Liver (tissue), 9 donors: ENCODE data around the gene GPRC5B. TPM values are rescaled to one million over a fixed set of nuclear protein-coding genes. Genes with fewer than 3 reads are reported as not detected.

ENCODE experiments used
- DNase-seq: peaks from one replicate; pipeline ENCODE4 v3.0.0-alpha.2; 2017; ENCODE audit warnings: low spot score
- H3K27ac ChIP-seq, 2 donors: one replicate each; pipeline ENCODE4 v1.7.0; 2013; ENCODE audit warnings: inconsistent platforms in 2 of 2, low read length in 2 of 2, control low read depth in 1 of 2, low read depth in 1 of 2, mild to moderate bottlenecking in 1 of 2
- H3K27me3 ChIP-seq, 4 donors: one replicate each; pipeline versions ENCODE4 v1.6.1 to v1.7.0; 2013; ENCODE audit warnings: low read length in 3 of 4, inconsistent platforms in 1 of 4, mild to moderate bottlenecking in 1 of 4, moderate library complexity in 1 of 4; ENCODE audit not compliant: control insufficient read depth in 4 of 4, insufficient read depth in 4 of 4
- H3K36me3 ChIP-seq, 4 donors: one replicate each; pipeline versions ENCODE4 v1.6.1 to v1.7.0; 2013; ENCODE audit warnings: low read length in 3 of 4, mild to moderate bottlenecking in 3 of 4, low read depth in 1 of 4, moderate library complexity in 1 of 4; ENCODE audit not compliant: control insufficient read depth in 4 of 4, insufficient read depth in 3 of 4
- H3K4me1 ChIP-seq, 4 donors: one replicate each; pipeline versions ENCODE4 v1.6.1 to v1.7.0; 2013; ENCODE audit warnings: low read length in 3 of 4, mild to moderate bottlenecking in 3 of 4, moderate library complexity in 1 of 4; ENCODE audit not compliant: control insufficient read depth in 4 of 4, insufficient read depth in 4 of 4
- H3K4me3 ChIP-seq, 3 donors: one replicate each; pipeline versions ENCODE4 v1.6.1 to v1.7.0; 2013; ENCODE audit warnings: low read length in 3 of 3, control low read depth in 1 of 3, low read depth in 1 of 3, mild to moderate bottlenecking in 1 of 3
- H3K9ac ChIP-seq, 2 donors: one replicate each; pipeline ENCODE4 v1.7.0; 2013; ENCODE audit warnings: low read length in 2 of 2, mild to moderate bottlenecking in 2 of 2, moderate library complexity in 2 of 2, control low read depth in 1 of 2, low read depth in 1 of 2
- H3K9me3 ChIP-seq, 4 donors: one replicate each; pipeline versions ENCODE4 v1.6.1 to v1.7.0; 2013; ENCODE audit warnings: low read length in 3 of 4; ENCODE audit not compliant: control insufficient read depth in 4 of 4
- CTCF ChIP-seq: fragments of 150-350 bp; IDR thresholded peaks from 2 replicates; pipeline ENCODE4 v1.5.1; 2017; ENCODE audit warnings: improper control_type of control experiment, low read depth, low read length; ENCODE audit not compliant: missing input control
- EGR1 ChIP-seq, 2 donors: IDR thresholded peaks; 2 replicates each; pipeline ENCODE4 v1.6.1; 2016 to 2018; ENCODE audit warnings: antibody characterized with exemption in 2 of 2, low read depth in 2 of 2
- FOXA1 ChIP-seq: IDR thresholded peaks from 2 replicates; pipeline ENCODE4 v1.6.1; 2016; ENCODE audit warnings: antibody characterized with exemption
- FOXA2 ChIP-seq: IDR thresholded peaks from 2 replicates; pipeline ENCODE4 v1.6.1; 2016; ENCODE audit warnings: antibody characterized with exemption
- GABPA ChIP-seq, 2 donors: IDR thresholded peaks in 1 of 2; conservative IDR thresholded peaks in 1 of 2; 2 replicates each; pipeline ENCODE4 v1.6.1; 2016; ENCODE audit warnings: antibody characterized with exemption in 2 of 2, mild to moderate bottlenecking in 1 of 2, moderate library complexity in 1 of 2
- HNF4A ChIP-seq, 2 donors: conservative IDR thresholded peaks; 2 replicates each; pipeline ENCODE4 v1.6.1; 2016; ENCODE audit warnings: antibody characterized with exemption in 2 of 2, mild to moderate bottlenecking in 2 of 2
- HNF4G ChIP-seq: IDR thresholded peaks from 2 replicates; pipeline ENCODE4 v1.6.1; 2016; ENCODE audit warnings: antibody characterized with exemption
- JUND ChIP-seq, 2 donors: IDR thresholded peaks; 2 replicates each; pipeline ENCODE4 v1.6.1; 2016; ENCODE audit warnings: antibody characterized with exemption in 2 of 2
- MAX ChIP-seq: IDR thresholded peaks from 2 replicates; pipeline ENCODE4 v1.6.1; 2016; ENCODE audit warnings: antibody characterized with exemption
- RXRA ChIP-seq, 2 donors: IDR thresholded peaks; 2 replicates each; pipeline ENCODE4 v1.6.1; 2017 to 2018; ENCODE audit warnings: antibody characterized with exemption in 2 of 2, mild to moderate bottlenecking in 1 of 2
- SP1 ChIP-seq: IDR thresholded peaks from 2 replicates; pipeline ENCODE4 v1.6.1; 2018; ENCODE audit warnings: antibody characterized with exemption, mild to moderate bottlenecking
- YY1 ChIP-seq: IDR thresholded peaks from 2 replicates; pipeline ENCODE4 v1.6.1; 2016; ENCODE audit warnings: antibody characterized with exemption, mild to moderate bottlenecking
- ZBTB33 ChIP-seq: IDR thresholded peaks from 2 replicates; pipeline ENCODE4 v1.6.1; 2016; ENCODE audit warnings: antibody characterized with exemption
- WGBS: extraction: QIAGEN DNeasy Blood & Tissue Kit; methylation state at CpG from one replicate; pipeline ENCODE4 v1.1.7; 2013; 5-methylcytosine and 5-hydroxymethylcytosine counted together
- polyA plus RNA-seq, 2 donors: library from polyadenylated mRNA; stranded (reverse) in 1 of 2; unstranded in 1 of 2; fragments of 200-250 nt in 1 of 2; fragments of >200 nt in 1 of 2; fragmentation: Nextera tagmentation in 1 of 2; extraction: Ambion mirVana in 1 of 2; gene quantifications; one replicate each; pipeline versions ENCODE4 v1.2.1 to v1.2.3, GENCODE V29; 2013 to 2015
- total RNA-seq, 2 donors: library from RNA; depleted of rRNA; stranded (reverse); fragments of >200 nt; gene quantifications; one replicate each; pipeline ENCODE4 v1.2.3, GENCODE V29; 2014
- TF ChIP-seq, protein P1 (sequence below): IDR thresholded peaks from 2 replicates; pipeline ENCODE4 v1.6.1; 2016; ENCODE audit warnings: antibody characterized with exemption
- donor health status: healthy.
- donor health status: healthy.
- donor health status: healthy.
- donor health status: healthy.
- donor health status: healthy.

Gene GPRC5B
- total and polyA plus RNA-seq, 4 donors, result 1.5 to 4.7 (median 2.7) TPM

DNA sequence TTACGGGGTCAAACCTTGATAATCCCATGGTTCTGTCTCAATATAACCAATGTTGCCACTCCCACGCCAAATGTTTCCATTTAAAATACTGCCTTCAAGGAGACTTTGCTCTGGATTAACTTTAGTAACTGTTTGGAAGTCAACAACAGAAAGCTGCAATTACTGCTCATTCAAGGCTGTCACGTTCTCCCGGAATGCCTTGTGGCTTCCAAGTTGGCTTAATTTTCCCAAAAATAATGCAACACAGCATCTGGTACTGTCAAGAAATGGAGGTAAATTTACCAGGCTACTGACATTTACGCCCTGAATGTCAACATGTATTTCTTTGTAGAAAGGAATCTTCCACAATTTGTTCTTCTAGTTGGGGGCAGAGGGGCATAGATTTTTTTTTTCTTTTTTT lies 38.2 kb downstream of the GPRC5B start:
- H3K27ac ChIP-seq, result no peak overlapping the region
- no peak overlapping the region for H3K9ac ChIP-seq
- no peak overlapping the region for H3K4me3 ChIP-seq
- no peak for DNase-seq
- 95% methylated on average over 5 of the region's 5 CpGs for WGBS
- H3K4me1 ChIP-seq, result no peaks in the 10 kb centered on the region
- no peaks in the 10 kb centered on the region for H3K36me3 ChIP-seq
- H3K9me3 ChIP-seq, result no peaks in the 10 kb centered on the region
- no peak for TF ChIP-seq MAX
- no peak for TF ChIP-seq GABPA (IDR thresholded peaks at IDR 0.05 in 1 of 2, conservative IDR thresholded peaks at IDR 0.05 in 1 of 2)
- no peak for TF ChIP-seq CTCF
- no peak for TF ChIP-seq YY1
- TF ChIP-seq HNF4G, result no peak
- TF ChIP-seq JUND (IDR thresholded peaks at IDR 0.05), result no peak
- H3K27me3 ChIP-seq, result no peaks in the 10 kb centered on the region

DNA sequence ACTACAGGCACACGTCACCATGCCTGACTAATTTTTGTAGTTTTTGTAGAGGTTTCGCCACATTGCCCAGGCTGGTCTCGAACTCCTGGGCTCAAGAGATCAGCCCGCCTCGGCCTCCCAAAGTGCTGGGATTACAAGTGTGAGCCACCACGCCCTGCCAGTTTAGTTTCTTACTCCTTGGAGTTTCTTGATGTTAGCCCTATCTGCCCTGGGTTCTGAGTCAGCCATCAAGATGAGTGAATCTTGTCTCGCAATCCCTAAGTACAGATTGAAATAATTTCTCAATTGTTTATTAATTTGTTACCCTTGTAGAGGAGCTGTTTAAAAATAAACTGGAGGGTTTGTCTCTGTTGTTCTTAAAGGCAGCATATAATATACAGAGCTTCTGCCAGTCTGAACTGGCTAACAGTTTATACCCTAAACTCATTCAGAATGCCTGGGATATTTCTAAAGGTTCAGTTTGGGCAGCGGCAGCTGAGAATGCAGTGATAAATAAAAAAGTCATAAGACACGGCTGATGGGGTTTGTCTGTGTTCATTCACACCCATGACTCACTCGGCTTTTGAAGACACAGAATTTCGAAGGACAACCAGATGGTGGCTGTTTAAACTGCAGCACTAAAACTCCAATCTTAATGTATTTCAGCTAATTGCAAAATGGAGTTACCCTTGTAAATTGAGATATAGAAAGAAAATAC lies 39.6 kb downstream of the GPRC5B start:
- Histone ChIP-seq H3K4me1 (no peaks in the 10 kb centered on the region), H3K9me3 (no peaks in the 10 kb centered on the region), H3K36me3 (no peaks in the 10 kb centered on the region), H3K27ac (no peak overlapping the region), H3K4me3 (no peak overlapping the region), H3K27me3 (no peaks in the 10 kb centered on the region), H3K9ac (no peak overlapping the region)
- no peak for DNase-seq
- WGBS, result 92% methylated on average over 11 of the region's 11 CpGs
- TF ChIP-seq RXRA (IDR thresholded peaks at IDR 0.05) (no peak), SP1 (no peak), EGR1 (IDR thresholded peaks at IDR 0.05; ENCODE audit: low read depth in 2 of 2) (no peak), YY1 (no peak), HNF4A (conservative IDR thresholded peaks at IDR 0.05) (no peak), ZBTB33 (no peak), MAX (no peak), FOXA1 (no peak), GABPA (IDR thresholded peaks at IDR 0.05 in 1 of 2, conservative IDR thresholded peaks at IDR 0.05 in 1 of 2) (no peak), CTCF (no peak), FOXA2 (no peak)
- TF ChIP-seq, protein P1, sequence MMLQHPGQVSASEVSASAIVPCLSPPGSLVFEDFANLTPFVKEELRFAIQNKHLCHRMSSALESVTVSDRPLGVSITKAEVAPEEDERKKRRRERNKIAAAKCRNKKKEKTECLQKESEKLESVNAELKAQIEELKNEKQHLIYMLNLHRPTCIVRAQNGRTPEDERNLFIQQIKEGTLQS, result no peak
